ENCODE results near the gene GABBR2. TPM values are rescaled to one million over a fixed set of nuclear protein-coding genes. Genes with fewer than 3 reads are reported as not detected.

Gene GABBR2
- polyA plus RNA-seq, 1 donor (not counting 4 experiments of a cell fraction or from before 2014, with no cell fraction given): 0.01 TPM

DNA sequence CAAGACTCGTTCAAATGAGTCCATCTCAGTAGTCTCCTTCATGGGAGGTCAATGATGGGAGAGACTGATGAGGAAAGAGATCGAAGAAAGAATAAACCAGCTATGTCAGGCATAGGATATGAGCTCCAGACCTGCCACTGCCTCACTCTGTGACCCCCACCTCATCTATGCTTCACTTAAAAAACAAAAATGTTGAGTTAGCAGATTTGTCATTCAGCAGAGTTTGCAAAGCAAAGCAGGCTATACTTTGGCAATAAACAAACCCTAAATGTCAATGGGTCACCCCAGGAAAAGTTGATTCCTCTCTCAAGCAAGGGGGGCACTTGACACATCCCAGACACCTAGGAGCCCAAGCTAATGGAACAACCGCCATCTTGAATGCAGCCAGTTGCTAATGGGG, 117.0 kb downstream of the GABBR2 start:
- Histone ChIP-seq H3K9me3 (ENCODE audit: control insufficient read depth, low read depth, low read length) (no peaks in the 10 kb centered on the region), H3K4me2 (ENCODE audit: control insufficient read depth, extremely low read depth, insufficient read depth, low read depth, low read length) (no peak overlapping the region), H3K36me3 (ENCODE audit: control insufficient read depth in 2 of 2, extremely low read depth in 1 of 2, insufficient read depth in 2 of 2, low read length in 2 of 2) (no peaks in the 10 kb centered on the region), H3K27me3 (ENCODE audit: control insufficient read depth, extremely low read depth, insufficient read depth, low read length) (peaks cover 11% of the 10 kb centered on the region), H2AFZ (ENCODE audit: control insufficient read depth, low read length) (no peak overlapping the region), H3K79me2 (ENCODE audit: control insufficient read depth, insufficient read depth, low read length) (no peaks in the 10 kb centered on the region), H3K9ac (ENCODE audit: control insufficient read depth, extremely low read depth, insufficient read depth, low read length) (no peak overlapping the region), H3K4me1 (ENCODE audit: control insufficient read depth, extremely low read depth, insufficient read depth, low read length) (no peaks in the 10 kb centered on the region), H4K20me1 (ENCODE audit: control insufficient read depth, extremely low read depth, insufficient read depth, low read length) (no peaks in the 10 kb centered on the region), H3K4me3 (ENCODE audit: control insufficient read depth in 2 of 3, extremely low read depth in 1 of 3, insufficient read depth in 2 of 3, low read depth in 1 of 3, low read length in 3 of 3) (no peak overlapping the region), H3K27ac (ENCODE audit: control insufficient read depth, insufficient read depth, low read length) (no peak overlapping the region), H3K9me1 (ENCODE audit: control insufficient read depth, extremely low read depth, insufficient read depth, low read length) (no peaks in the 10 kb centered on the region)
- FAIRE-seq: no peak
- dilution Hi-C loops (cut with MboI; ENCODE audit: extremely low pct_ligation_motif_present, low sequenced_read_pairs): no loop called here
- TF ChIP-seq, protein P1, sequence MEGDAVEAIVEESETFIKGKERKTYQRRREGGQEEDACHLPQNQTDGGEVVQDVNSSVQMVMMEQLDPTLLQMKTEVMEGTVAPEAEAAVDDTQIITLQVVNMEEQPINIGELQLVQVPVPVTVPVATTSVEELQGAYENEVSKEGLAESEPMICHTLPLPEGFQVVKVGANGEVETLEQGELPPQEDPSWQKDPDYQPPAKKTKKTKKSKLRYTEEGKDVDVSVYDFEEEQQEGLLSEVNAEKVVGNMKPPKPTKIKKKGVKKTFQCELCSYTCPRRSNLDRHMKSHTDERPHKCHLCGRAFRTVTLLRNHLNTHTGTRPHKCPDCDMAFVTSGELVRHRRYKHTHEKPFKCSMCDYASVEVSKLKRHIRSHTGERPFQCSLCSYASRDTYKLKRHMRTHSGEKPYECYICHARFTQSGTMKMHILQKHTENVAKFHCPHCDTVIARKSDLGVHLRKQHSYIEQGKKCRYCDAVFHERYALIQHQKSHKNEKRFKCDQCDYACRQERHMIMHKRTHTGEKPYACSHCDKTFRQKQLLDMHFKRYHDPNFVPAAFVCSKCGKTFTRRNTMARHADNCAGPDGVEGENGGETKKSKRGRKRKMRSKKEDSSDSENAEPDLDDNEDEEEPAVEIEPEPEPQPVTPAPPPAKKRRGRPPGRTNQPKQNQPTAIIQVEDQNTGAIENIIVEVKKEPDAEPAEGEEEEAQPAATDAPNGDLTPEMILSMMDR (optimal IDR thresholded peaks at IDR 0.05 in 1 of 3, IDR thresholded peaks at IDR 0.05 in 1 of 3, conservative IDR thresholded peaks at IDR 0.05 in 1 of 3; ENCODE audit: extremely low read depth in 1 of 3, insufficient read depth in 2 of 3, low read length in 3 of 3): no peak
- no peak for TF ChIP-seq EZH2 (IDR thresholded peaks at IDR 0.05; ENCODE audit: low read length)
- no peak for DNase-seq (ENCODE audit: low read depth, low spot score)

DNA sequence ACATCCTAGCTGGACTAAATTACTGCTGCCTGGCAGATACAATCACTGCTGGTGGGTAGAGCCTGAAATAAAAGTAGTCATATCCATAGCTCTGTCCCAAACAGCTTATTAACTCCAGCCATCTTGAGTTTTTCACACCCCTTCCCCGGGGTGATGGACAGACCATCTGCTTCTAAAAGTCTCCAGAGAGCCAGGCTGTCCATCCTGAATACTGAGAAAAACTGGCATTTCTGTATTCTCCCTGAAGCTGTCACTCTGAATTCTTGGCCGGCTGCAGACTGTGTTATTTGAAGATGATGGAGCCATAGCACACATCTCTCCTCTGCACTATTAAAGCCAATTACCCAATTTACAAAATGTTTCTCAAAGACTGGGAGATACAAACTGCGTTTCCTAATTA, 118.6 kb downstream of the GABBR2 start:
- H3K9ac ChIP-seq (ENCODE audit: control insufficient read depth, extremely low read depth, insufficient read depth, low read length): no peak overlapping the region
- H2AFZ ChIP-seq (ENCODE audit: control insufficient read depth, low read length): no peak overlapping the region
- H3K79me2 ChIP-seq (ENCODE audit: control insufficient read depth, insufficient read depth, low read length): no peaks in the 10 kb centered on the region
- H3K9me3 ChIP-seq (ENCODE audit: control insufficient read depth, low read depth, low read length): no peaks in the 10 kb centered on the region
- TF ChIP-seq EZH2 (IDR thresholded peaks at IDR 0.05; ENCODE audit: low read length): no peak
- TF ChIP-seq, protein P1 (optimal IDR thresholded peaks at IDR 0.05 in 1 of 3, IDR thresholded peaks at IDR 0.05 in 1 of 3, conservative IDR thresholded peaks at IDR 0.05 in 1 of 3; ENCODE audit: extremely low read depth in 1 of 3, insufficient read depth in 2 of 3, low read length in 3 of 3): no peak
- no peak overlapping the region for H3K4me2 ChIP-seq (ENCODE audit: control insufficient read depth, extremely low read depth, insufficient read depth, low read depth, low read length)
- DNase-seq (ENCODE audit: low read depth, low spot score): no peak
- H3K9me1 ChIP-seq (ENCODE audit: control insufficient read depth, extremely low read depth, insufficient read depth, low read length): no peaks in the 10 kb centered on the region
- dilution Hi-C loops (cut with MboI; ENCODE audit: extremely low pct_ligation_motif_present, low sequenced_read_pairs): no loop called here
- no peaks in the 10 kb centered on the region for H4K20me1 ChIP-seq (ENCODE audit: control insufficient read depth, extremely low read depth, insufficient read depth, low read length)
- H3K27ac ChIP-seq (ENCODE audit: control insufficient read depth, insufficient read depth, low read length): no peak overlapping the region
- FAIRE-seq: no peak
- H3K4me1 ChIP-seq (ENCODE audit: control insufficient read depth, extremely low read depth, insufficient read depth, low read length): no peaks in the 10 kb centered on the region
- H3K27me3 ChIP-seq (ENCODE audit: control insufficient read depth, extremely low read depth, insufficient read depth, low read length): peaks cover 11% of the 10 kb centered on the region
- no peak overlapping the region for H3K4me3 ChIP-seq (ENCODE audit: control insufficient read depth in 2 of 3, extremely low read depth in 1 of 3, insufficient read depth in 2 of 3, low read depth in 1 of 3, low read length in 3 of 3)
- H3K36me3 ChIP-seq (ENCODE audit: control insufficient read depth in 2 of 2, extremely low read depth in 1 of 2, insufficient read depth in 2 of 2, low read length in 2 of 2): no peaks in the 10 kb centered on the region
